ENCODE data around the gene PRR33. TPM values are rescaled to one million over a fixed set of nuclear protein-coding genes. Genes with fewer than 3 reads are reported as not detected.
A peak's percentile ranks its signal among the peaks of the same experiment; 100 is the strongest.

The PRR33 gene
- total RNA-seq, 2 experiments from 2014 or later, result not detected

- peak overlapping the region; percentile 74 for H3K4me3 Mint-ChIP-seq
- Histone ChIP-seq H3K27me3 (ENCODE audit: control insufficient read depth in 1 of 2, insufficient read depth in 2 of 2, low read length in 2 of 2) (no peaks in the 10 kb centered on the region), H3K36me3 (ENCODE audit: insufficient read depth, low read length) (no peaks in the 10 kb centered on the region), H3K27ac (ENCODE audit: low read depth in 1 of 2, low read length in 2 of 2) (peak overlapping the region; percentile 23 to 35), H3K9me3 (ENCODE audit: control insufficient read depth in 1 of 2, insufficient read depth in 1 of 2, low read length in 2 of 2) (no peaks in the 10 kb centered on the region), H3K4me1 (ENCODE audit: insufficient read depth, low read length) (peaks cover 78% of the 10 kb centered on the region), H3K4me3 (ENCODE audit: low read length) (peak overlapping the region; percentile 41)
- peak overlapping the region; percentile 90 for H3K27ac Mint-ChIP-seq
- no peaks in the 10 kb centered on the region for H3K36me3 Mint-ChIP-seq (ENCODE audit: low read depth)
- ChIA-PET POLR2A (interaction anchor here (1.5 to 3.3 kb wide), 2 partner anchors 9 to 38 kb away, joined by 3 to 15 read pairs; partner anchors contain the start of gene LSP1), CTCF (no interaction called here)
- intact Hi-C loops (cut with DNase I, micrococcal nuclease), result no loop called here
- peaks cover 53% of the 10 kb centered on the region for H3K4me1 Mint-ChIP-seq (ENCODE audit: low read depth)
- no peaks in the 10 kb centered on the region for H3K27me3 Mint-ChIP-seq
- H3K9me3 Mint-ChIP-seq, result no peaks in the 10 kb centered on the region
- DNase-seq (peak in 10 of 14 experiments; percentile 25 to 78 (median 52)), ATAC-seq (ENCODE audit: poor library complexity) (peak; percentile 61)
- TF ChIP-seq CTCF (IDR thresholded peaks at IDR 0.05), result no peak
These were observed 47.2 kb downstream of the PRR33 start for GRCh38 chr11:1844221-1845094.

DNA sequence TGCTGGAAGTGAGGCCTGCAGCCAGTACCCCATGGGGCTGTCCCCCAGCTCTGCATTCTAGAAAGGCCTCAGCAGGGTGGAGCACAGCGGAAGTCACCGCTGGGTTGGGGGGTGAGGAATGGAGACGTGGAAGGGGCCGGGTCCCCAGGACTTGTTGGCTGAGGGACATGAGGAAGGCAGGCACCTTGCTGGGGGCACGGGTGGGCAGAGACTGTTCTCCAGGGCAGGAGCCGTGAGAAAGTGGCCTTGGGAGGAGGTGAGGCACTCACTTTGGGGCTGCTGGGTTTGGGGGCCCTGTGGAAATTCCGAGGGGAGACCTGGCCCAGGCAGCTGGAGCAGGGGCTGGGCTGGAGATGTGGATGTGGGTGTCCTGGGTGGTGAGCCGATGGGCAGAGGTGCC, 47.9 kb downstream of the PRR33 start:
- DNase-seq, result no peak
- Mint-ChIP-seq H3K36me3 (ENCODE audit: low read depth) (no peaks in the 10 kb centered on the region), H3K4me1 (ENCODE audit: low read depth) (peaks cover 47% of the 10 kb centered on the region), H3K9me3 (no peaks in the 10 kb centered on the region), H3K4me3 (peak overlapping the region; percentile 74), H3K27ac (peak overlapping the region; percentile 90), H3K27me3 (no peaks in the 10 kb centered on the region)
- no peak for ATAC-seq (ENCODE audit: poor library complexity)
- Histone ChIP-seq H3K4me1 (ENCODE audit: insufficient read depth, low read length) (peaks cover 72% of the 10 kb centered on the region), H3K9me3 (ENCODE audit: control insufficient read depth in 1 of 2, insufficient read depth in 1 of 2, low read length in 2 of 2) (no peaks in the 10 kb centered on the region), H3K27ac (ENCODE audit: low read depth in 1 of 2, low read length in 2 of 2) (peak overlapping the region in 1 of 2 donors; percentile 13), H3K36me3 (ENCODE audit: insufficient read depth, low read length) (no peaks in the 10 kb centered on the region), H3K4me3 (ENCODE audit: low read length) (peak overlapping the region; percentile 41), H3K27me3 (ENCODE audit: control insufficient read depth in 1 of 2, insufficient read depth in 2 of 2, low read length in 2 of 2) (no peaks in the 10 kb centered on the region)
- intact Hi-C loops (cut with DNase I, micrococcal nuclease), result no loop called here
- TF ChIP-seq CTCF (IDR thresholded peaks at IDR 0.05), result no peak
- CTCF ChIA-PET, result no interaction called here
- POLR2A ChIA-PET, result interaction anchor here (1.5 to 3.3 kb wide), 2 partner anchors 9 to 39 kb away, joined by 3 to 15 read pairs; partner anchors contain the start of gene LSP1

DNA sequence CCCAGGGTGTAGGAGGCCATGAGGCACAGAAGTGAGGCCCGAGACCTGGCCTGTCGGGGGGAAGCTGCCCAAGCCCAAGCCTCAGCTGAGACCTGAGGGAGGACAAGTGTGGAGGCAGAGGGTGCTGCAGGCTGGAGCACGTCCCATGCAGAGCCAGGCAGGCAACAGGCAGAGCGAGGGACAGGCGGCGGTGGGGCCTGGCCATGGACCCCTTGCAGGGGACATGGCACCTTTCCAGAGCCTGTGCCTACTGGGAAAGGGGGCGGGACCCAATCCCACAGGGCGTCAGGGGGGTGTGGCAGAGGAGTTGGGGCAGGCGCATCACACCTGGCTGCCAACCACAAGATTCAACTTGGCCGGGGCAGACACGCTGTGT, 48.6 kb downstream of the PRR33 start:
- Mint-ChIP-seq H3K4me1 (ENCODE audit: low read depth) (peaks cover 41% of the 10 kb centered on the region), H3K27me3 (no peaks in the 10 kb centered on the region), H3K27ac (peak overlapping the region; percentile 90), H3K9me3 (no peaks in the 10 kb centered on the region), H3K36me3 (ENCODE audit: low read depth) (no peaks in the 10 kb centered on the region), H3K4me3 (peak overlapping the region; percentile 34)
- ChIA-PET CTCF (no interaction called here), POLR2A (interaction anchor here (1.5 to 3.3 kb wide), 3 partner anchors 8 to 39 kb away, joined by 3 to 15 read pairs (median 6); partner anchors contain the start of gene LSP1)
- Histone ChIP-seq H3K9me3 (ENCODE audit: control insufficient read depth in 1 of 2, insufficient read depth in 1 of 2, low read length in 2 of 2) (no peaks in the 10 kb centered on the region), H3K4me1 (ENCODE audit: insufficient read depth, low read length) (peaks cover 71% of the 10 kb centered on the region), H3K27me3 (ENCODE audit: control insufficient read depth in 1 of 2, insufficient read depth in 2 of 2, low read length in 2 of 2) (no peaks in the 10 kb centered on the region), H3K4me3 (ENCODE audit: low read length) (no peak overlapping the region), H3K27ac (ENCODE audit: low read depth in 1 of 2, low read length in 2 of 2) (no peak overlapping the region), H3K36me3 (ENCODE audit: insufficient read depth, low read length) (no peaks in the 10 kb centered on the region)
- ATAC-seq (ENCODE audit: poor library complexity) (no peak), DNase-seq (no peak)
- intact Hi-C loops (cut with DNase I, micrococcal nuclease), result no loop called here
- no peak for TF ChIP-seq CTCF (IDR thresholded peaks at IDR 0.05)

Data from CD4-positive, alpha-beta T cell (primary cell).